GM19395 (cell line): Measurements from ENCODE around the gene RBM34.
A peak's percentile ranks its signal among the peaks of the same experiment; 100 is the strongest.
"Not testable (repeated sequence)": the region's sequence is repeated elsewhere in the genome, so short reads cannot be mapped to it uniquely, and the experiment has no call there.

Experiments
- ATAC-seq: cut with Tn5 transposase; IDR thresholded peaks from one replicate; pipeline ENCODE4 v1.9.1; 2021; ENCODE audit warnings: mild to moderate bottlenecking, moderate library complexity; ENCODE audit not compliant: unreplicated experiment

Gene RBM34

GRCh38 chr1:235122348-235122747 lies 38.7 kb downstream of the RBM34 start:
- ATAC-seq: no peak

DNA sequence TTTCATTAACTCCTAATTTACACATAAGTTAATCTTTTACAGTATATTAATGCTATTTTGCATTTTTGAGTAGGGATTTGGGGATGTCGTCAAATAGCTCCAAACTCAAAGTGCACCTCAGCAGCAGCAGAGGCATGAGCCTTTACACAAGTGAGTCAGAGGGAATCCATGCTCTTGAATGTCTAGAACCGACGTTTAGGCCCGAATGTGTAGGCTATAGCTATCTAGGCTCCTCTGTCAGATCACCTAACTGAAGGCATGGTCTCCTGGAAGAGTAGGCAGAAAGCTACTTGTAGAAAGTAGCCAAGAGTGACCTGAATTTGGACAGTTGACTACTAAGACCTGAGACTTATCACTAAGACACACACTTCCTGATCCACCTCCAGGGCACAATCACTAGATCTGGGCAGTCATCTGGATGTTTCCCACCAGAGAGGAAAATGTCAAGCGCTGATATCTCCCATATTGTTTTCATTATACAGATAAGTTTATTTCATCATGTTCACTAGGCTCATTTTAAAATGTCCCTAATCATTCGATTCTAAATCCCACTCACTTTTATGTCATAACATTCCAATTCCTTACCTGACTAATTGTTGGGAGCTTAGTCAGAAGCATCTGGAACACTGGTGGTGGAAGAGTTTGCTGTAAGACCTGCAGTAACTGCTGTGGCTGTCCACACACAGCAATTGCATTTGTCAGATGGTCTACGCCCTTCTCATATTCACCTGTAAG lies 47.7 kb downstream of the RBM34 start:
- ATAC-seq: no peak

GRCh38 chr1:235112297-235113182 lies 48.5 kb downstream of the RBM34 start:
- ATAC-seq: no peak

GRCh38 chr1:235111107-235111506 lies 49.9 kb downstream of the RBM34 start:
- ATAC-seq: no peak

DNA sequence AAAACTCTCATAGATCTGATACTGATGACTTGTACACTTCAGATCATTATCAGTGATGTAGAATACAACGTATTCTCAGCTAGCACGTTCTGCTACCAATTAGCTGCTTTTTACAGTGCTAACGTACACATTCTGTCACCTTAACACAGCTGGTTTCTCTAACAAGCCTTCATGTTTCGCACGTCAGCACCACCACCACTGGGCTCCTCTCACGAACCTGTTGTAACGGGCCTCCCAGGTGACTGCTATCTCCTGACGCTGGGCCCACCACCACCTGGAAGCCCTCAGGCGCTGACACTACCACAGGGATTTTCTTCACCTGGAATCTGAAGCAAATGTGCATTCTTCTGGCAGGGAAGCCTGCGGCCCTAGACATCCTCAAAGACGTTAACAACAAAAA lies 52.2 kb downstream of the RBM34 start:
- ATAC-seq: no peak

DNA sequence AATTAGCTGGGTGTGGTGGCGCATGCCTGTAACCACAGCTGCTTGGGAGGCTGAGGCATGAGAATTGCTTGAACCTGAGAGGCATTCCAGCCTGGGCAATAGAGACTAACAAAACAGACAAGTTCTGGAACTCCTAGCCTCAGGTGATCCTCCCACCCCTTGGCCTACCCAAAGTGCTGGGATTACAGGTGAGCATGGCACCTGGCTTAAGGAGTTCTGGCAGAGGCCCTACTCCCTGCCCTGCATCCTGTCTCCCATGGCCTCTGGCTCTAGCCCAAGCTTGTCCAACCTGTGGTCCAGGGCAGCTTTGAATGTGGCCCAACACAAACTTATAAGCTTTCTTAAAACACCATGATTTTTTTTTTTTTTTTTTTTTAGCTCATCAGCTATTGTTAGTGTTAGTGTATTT lies 52.9 kb downstream of the RBM34 start:
- no peak for ATAC-seq

- ATAC-seq: no peak
These were observed 53.5 kb downstream of the RBM34 start for GRCh38 chr1:235107368-235108184.

GRCh38 chr1:235106457-235106856 lies 54.6 kb downstream of the RBM34 start:
- no peak for ATAC-seq

- peak; percentile 92 for ATAC-seq
These were observed 55.7 kb downstream of the RBM34 start for GRCh38 chr1:235105051-235106043.

DNA sequence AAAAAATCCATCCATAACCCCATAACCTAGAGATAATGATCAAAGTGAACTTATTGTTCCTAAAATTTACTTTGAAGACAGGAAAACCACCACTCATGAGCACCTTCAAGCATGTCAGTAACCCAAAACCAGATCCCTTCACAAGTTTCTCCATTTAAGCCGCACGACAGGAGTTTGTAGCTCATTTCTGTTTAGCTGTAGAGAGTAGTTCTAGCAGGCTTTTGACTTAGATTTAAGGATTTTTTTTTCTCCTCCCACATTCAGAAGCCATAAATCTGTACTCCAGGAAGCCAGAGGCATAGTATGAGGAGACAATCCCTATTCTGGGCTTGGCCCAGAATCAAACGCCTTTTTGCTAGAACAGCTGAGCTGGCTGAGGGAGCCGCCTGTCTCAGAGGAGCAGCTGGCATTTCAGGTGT lies 58.0 kb downstream of the RBM34 start:
- ATAC-seq: no peak

DNA sequence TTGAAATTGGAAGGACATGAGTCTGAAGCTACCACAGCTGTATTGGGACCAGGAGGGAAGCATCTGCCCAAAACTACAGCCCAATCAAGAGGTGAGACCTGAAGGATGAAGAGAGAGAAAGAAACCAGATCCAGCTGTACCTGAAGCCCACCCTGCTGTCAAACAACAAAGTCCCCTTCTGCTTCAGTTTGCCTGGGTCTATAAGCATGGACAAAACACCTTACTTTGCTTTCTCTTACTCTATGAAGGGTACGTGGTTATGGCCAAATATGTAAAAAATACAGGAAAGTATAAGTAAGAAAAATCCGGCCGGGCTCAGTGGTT lies 58.8 kb downstream of the RBM34 start:
- ATAC-seq: no peak

- ATAC-seq: no peak
These were observed 59.3 kb downstream of the RBM34 start for GRCh38 chr1:235101558-235102258.

DNA sequence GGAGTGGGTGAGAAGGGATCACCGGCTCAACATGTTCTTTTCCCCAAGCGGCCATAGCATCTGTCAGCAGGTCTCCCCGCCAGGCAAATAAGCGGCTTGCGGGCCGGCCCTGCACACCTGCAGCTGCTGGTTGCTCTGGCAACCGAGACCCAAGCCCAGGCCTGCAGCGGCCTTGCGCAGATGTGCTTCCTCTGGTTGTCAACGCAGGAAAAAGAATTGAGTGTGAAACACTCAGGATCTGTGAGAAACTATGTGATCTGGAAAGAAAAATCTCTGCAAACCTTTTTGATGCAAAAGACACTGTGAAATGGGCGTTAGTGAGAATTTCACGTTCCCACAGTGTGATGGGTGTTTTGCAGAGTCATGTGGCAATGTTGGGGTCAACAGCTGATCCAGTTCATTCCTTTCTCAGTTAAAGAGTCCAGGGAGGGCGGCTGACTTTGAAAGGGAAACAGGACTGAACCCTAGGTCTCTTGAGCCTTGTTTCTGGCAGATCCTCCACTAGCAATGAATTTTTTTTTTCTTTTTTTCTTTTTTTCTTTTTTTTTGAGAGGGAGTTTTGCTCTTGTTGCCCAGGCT lies 60.8 kb downstream of the RBM34 start:
- no peak for ATAC-seq

DNA sequence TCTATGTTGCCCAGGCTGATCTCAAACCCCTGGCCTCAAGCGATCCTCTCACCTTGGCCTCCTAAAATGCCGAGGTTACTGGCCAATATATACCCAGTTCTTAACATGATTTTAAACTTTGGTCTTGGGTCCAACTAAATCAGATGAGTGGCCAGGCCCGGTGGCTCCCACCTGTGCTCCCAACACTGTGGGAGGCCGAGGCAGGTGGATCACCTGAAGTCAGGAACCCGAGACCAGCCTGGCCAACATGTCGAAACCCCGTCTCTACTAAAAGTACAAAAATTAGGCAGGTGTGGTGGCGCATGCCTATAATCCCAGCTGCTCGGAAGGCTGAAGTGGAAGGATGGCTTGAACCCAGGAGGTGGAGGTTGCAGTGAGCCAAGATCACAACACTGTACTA lies 62.1 kb downstream of the RBM34 start:
- ATAC-seq: no peak

- no peak for ATAC-seq
These were observed 62.5 kb downstream of the RBM34 start for GRCh38 chr1:235098547-235098946.

- not testable (repeated sequence) for ATAC-seq
These were observed 63.5 kb downstream of the RBM34 start for GRCh38 chr1:235097501-235097900.

DNA sequence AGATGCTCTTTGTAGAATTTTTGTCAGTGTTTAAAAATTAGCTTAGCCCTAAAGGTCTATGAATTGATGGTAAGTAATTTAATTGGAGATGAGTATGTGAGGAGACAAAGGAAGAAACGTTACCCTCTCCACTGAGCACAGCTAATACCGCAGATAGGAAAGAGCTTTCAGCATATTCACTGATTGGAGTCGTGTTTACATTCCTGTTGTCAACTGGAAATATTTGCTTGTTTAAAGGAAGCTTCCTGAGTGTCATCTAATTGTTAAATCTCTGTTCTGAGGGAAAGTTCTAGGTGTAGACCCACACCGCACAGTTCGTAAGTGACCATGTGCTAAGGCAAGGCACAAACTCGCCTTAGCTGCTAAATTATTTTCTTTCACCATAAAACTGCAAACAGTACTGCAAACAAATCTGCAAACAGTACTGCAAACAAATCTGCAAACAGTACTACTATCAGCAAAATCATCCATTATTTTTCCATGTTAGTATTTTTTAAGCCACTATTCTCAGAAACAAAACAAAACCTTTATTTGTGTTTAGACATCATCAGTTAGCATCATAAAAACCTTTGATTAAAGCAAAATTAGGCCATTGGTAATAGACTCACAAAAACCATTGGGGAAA lies 65.0 kb downstream of the RBM34 start:
- ATAC-seq: no peak

- no peak for ATAC-seq
These were observed 67.1 kb downstream of the RBM34 start for GRCh38 chr1:235093696-235094592.
